Stomach (tissue), 9 donors: ENCODE data around the gene ABLIM3. TPM values are rescaled to one million over a fixed set of nuclear protein-coding genes. Genes with fewer than 3 reads are reported as not detected.

Experiments used
- DNase-seq, 2 donors: peaks; one replicate each; pipeline versions ENCODE4 v3.0.0 to v3.0.0-alpha.2; 2013 to 2019
- H3K27ac ChIP-seq, 5 donors: fragments of 200-600 bp in 4 of 5; sonication (generic) in 4 of 5; one replicate each; pipeline ENCODE4 v1.5.1; 2013 to 2019; ENCODE audit warnings: mild to moderate bottlenecking in 1 of 5, moderate library complexity in 1 of 5
- H3K27me3 ChIP-seq, 3 donors: fragments of 200-600 bp; sonication (generic); one replicate each; pipeline ENCODE4 v1.5.1; 2017 to 2019; ENCODE audit warnings: mixed run types in 1 of 3
- H3K36me3 ChIP-seq, 4 donors: fragments of 200-600 bp; sonication (generic); 1 replicate in 3 of 4; 2 replicates in 1 of 4; pipeline ENCODE4 v1.5.1; 2016 to 2019
- H3K4me1 ChIP-seq, 4 donors: fragments of 200-600 bp; sonication (generic); one replicate each; pipeline ENCODE4 v1.5.1; 2016 to 2019
- H3K4me3 ChIP-seq, 4 donors: fragments of 200-600 bp; sonication (generic) in 3 of 4; one replicate each; pipeline ENCODE4 v1.5.1; 2016 to 2019; ENCODE audit warnings: mild to moderate bottlenecking in 1 of 4
- H3K9me3 ChIP-seq, 4 donors: fragments of 200-600 bp; sonication (generic); one replicate each; pipeline ENCODE4 v1.5.1; 2016 to 2019
- EP300 ChIP-seq: sonication (generic); formaldehyde crosslinking; IDR thresholded peaks from one replicate; pipeline ENCODE4 v1.6.1; 2017; ENCODE audit warnings: antibody characterized with exemption
- POLR2A ChIP-seq, 4 donors: fragments of 450-650 bp; IDR thresholded peaks; one replicate each; pipeline ENCODE4 v1.6.1; 2016; ENCODE audit warnings: antibody characterized with exemption in 4 of 4, control low read depth in 2 of 4, mild to moderate bottlenecking in 1 of 4, moderate library complexity in 1 of 4
- POLR2AphosphoS5 ChIP-seq, 3 donors: sonication (generic); formaldehyde crosslinking; IDR thresholded peaks; one replicate each; pipeline ENCODE4 v1.6.1; 2016; ENCODE audit warnings: antibody characterized with exemption in 3 of 3
- WGBS, 5 donors: extraction: QIAGEN DNeasy Blood & Tissue Kit in 3 of 5; methylation state at CpG; one replicate each; pipeline versions ENCODE4 v1.1.5 to v1.1.7; 2013 to 2018; 5-methylcytosine and 5-hydroxymethylcytosine counted together
- intact Hi-C: fragments of 100-400 bp; cut with DNase I; formaldehyde crosslinking; loops from one replicate; pipeline ENCODE4 v1.15.1; 2023; ENCODE audit warnings: low total_unique reads
- polyA plus RNA-seq, 3 donors: library from polyadenylated mRNA; stranded (reverse); fragments of 200-250 nt; gene quantifications; one replicate each; pipeline ENCODE4 v1.2.3, GENCODE V29; 2013
- total RNA-seq, 5 donors: library from RNA; depleted of rRNA; stranded (reverse); fragments of >200 nt; gene quantifications; one replicate each; pipeline versions ENCODE4 v1.1.0 to v1.2.3, GENCODE V29; 2014 to 2016
- TF ChIP-seq, protein P1 (sequence below), 7 experiments: fragments of 450-650 bp in 4 of 7; fragments of 200-600 bp in 3 of 7; sonication (generic) in 3 of 7; IDR thresholded peaks; one replicate each; pipeline ENCODE4 v1.5.1; 2016 to 2019; ENCODE audit warnings: antibody characterized with exemption in 7 of 7, control low read depth in 2 of 7, mild to moderate bottlenecking in 1 of 7
- donor health status: healthy with polysubstance abuse.
- donor health status: Bipolar disorder and iron deficiency.
- donor health status: healthy.

Gene ABLIM3
- total and polyA plus RNA-seq, 8 donors, result 4.6 to 21.4 (median 10.3) TPM

DNA sequence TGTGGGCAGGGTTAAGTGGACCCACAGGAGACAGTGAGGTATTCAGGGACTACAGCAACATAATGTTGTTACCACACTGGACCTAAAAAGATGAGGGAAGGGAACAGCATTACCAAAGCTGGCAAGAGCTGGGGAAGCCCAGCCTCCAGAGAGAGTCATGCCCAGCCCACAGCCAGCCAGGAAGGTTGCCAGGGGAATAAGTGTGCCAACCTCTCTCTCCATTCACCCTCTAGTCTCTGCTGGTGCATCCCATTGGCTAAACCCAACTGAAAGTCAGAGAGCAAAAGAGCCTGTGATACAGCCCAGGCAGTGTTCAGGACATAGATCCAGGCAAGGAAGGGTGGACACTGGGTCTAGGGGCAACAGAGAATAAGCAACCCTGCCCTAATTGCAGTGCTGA, 94.5 kb downstream of the ABLIM3 start:
- no peaks in the 10 kb centered on the region for H3K9me3 ChIP-seq
- no peaks in the 10 kb centered on the region for H3K4me1 ChIP-seq
- H3K27ac ChIP-seq, result no peak overlapping the region
- intact Hi-C loops, result no loop called here
- H3K27me3 ChIP-seq, result peaks cover 0 to 7% (median 0%) of the 10 kb centered on the region in 3 donors
- DNase-seq, result no peak
- H3K36me3 ChIP-seq, result peaks cover 0 to 10% (median 3%) of the 10 kb centered on the region in 4 donors
- H3K4me3 ChIP-seq, result no peak overlapping the region
- TF ChIP-seq, protein P1, sequence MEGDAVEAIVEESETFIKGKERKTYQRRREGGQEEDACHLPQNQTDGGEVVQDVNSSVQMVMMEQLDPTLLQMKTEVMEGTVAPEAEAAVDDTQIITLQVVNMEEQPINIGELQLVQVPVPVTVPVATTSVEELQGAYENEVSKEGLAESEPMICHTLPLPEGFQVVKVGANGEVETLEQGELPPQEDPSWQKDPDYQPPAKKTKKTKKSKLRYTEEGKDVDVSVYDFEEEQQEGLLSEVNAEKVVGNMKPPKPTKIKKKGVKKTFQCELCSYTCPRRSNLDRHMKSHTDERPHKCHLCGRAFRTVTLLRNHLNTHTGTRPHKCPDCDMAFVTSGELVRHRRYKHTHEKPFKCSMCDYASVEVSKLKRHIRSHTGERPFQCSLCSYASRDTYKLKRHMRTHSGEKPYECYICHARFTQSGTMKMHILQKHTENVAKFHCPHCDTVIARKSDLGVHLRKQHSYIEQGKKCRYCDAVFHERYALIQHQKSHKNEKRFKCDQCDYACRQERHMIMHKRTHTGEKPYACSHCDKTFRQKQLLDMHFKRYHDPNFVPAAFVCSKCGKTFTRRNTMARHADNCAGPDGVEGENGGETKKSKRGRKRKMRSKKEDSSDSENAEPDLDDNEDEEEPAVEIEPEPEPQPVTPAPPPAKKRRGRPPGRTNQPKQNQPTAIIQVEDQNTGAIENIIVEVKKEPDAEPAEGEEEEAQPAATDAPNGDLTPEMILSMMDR (IDR thresholded peaks at IDR 0.05), result no peak
- TF ChIP-seq EP300, result no peak
- TF ChIP-seq POLR2A (IDR thresholded peaks at IDR 0.05), result no peak
- TF ChIP-seq POLR2AphosphoS5 (IDR thresholded peaks at IDR 0.05), result no peak

DNA sequence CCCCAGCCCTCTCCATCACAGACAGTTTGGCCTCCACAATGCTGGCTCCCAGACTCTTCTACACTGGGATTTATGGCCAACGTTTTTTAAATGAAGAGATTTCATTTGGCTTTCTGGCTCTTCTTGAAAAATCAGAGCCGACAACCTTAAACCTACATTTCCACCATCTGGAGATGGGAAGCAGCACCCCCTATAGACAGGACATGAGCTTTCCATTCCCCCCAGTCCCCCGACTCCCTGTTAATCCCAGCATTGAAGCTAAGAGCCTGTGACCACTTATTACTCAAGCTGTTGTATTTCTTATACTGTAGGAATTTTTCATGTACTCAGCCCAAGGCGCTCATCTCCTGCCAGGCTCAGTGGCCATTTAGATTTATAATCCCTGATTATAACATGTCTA, 96.4 kb downstream of the ABLIM3 start:
- intact Hi-C loops, result no loop called here
- no peak for DNase-seq
- Histone ChIP-seq H3K27me3 (peaks cover 0 to 7% (median 0%) of the 10 kb centered on the region in 3 donors), H3K27ac (no peak overlapping the region), H3K4me1 (no peaks in the 10 kb centered on the region), H3K9me3 (no peaks in the 10 kb centered on the region), H3K36me3 (peaks cover 0 to 10% (median 3%) of the 10 kb centered on the region in 4 donors), H3K4me3 (no peak overlapping the region)
- 45 to 62% (median 49%) methylated on average over 4 of the region's 4 CpGs for WGBS, 5 donors
- TF ChIP-seq, protein P1 (IDR thresholded peaks at IDR 0.05), result no peak
- TF ChIP-seq POLR2AphosphoS5 (IDR thresholded peaks at IDR 0.05), result no peak
- TF ChIP-seq POLR2A (IDR thresholded peaks at IDR 0.05), result no peak
- no peak for TF ChIP-seq EP300

DNA sequence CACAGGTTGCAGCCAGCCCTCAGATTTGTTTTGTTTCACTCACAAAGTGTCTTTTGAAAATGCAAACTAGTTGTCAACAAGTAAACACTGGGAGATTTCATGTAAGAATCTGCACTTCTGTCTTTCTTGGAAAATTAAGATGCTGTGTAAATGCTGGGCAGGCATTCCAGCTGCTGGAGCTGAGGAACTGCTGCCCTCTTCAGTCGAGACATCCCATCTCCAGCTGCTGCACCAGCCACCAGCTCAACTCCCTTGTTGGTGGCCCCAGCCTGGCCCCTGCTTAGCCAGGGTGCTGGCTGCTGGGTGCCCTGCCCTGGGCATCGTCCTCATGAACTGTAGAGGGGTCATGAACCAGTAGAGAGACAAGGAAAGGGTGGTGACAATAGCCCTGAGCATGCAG, 97.2 kb downstream of the ABLIM3 start:
- intact Hi-C loops, result no loop called here
- Histone ChIP-seq H3K27me3 (peaks cover 0 to 7% (median 0%) of the 10 kb centered on the region in 3 donors), H3K27ac (no peak overlapping the region), H3K4me1 (no peaks in the 10 kb centered on the region), H3K9me3 (no peaks in the 10 kb centered on the region), H3K4me3 (no peak overlapping the region), H3K36me3 (peaks cover 0 to 5% (median 2%) of the 10 kb centered on the region in 4 donors)
- TF ChIP-seq, protein P1 (IDR thresholded peaks at IDR 0.05), result no peak
- TF ChIP-seq POLR2A (IDR thresholded peaks at IDR 0.05) (no peak), EP300 (no peak), POLR2AphosphoS5 (IDR thresholded peaks at IDR 0.05) (no peak)
- peak in 1 of 2 donors; percentile 14 for DNase-seq
- 33 to 61% (median 58%) methylated on average over 2 of the region's 2 CpGs for WGBS, 5 donors

DNA sequence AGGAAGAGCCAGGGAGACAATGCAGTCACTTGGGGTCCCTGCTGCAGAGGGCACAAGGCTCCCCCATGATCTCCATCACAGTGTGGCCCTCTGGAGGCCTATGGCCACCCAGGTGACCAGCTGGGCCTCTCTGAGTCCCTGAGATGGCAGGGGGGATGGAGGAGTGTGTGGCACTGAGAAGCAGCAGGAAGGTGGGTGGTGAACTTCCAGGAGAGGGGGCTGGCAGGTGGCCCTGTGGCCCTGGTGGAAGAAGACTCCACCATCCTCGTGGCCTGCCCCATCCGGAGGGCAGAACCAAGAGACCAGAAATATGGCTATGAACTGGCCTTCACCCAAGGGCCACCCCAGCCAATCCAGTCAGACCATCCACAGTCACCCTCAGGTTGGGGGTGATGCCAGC, 98.6 kb downstream of the ABLIM3 start:
- no peak for DNase-seq
- H3K4me3 ChIP-seq, result no peak overlapping the region
- peaks cover 0 to 7% (median 0%) of the 10 kb centered on the region in 3 donors for H3K27me3 ChIP-seq
- intact Hi-C loops, result no loop called here
- WGBS, 5 donors, result 70 to 100% (median 86%) methylated on average over 2 of the region's 2 CpGs
- H3K9me3 ChIP-seq, result no peaks in the 10 kb centered on the region
- H3K4me1 ChIP-seq, result no peaks in the 10 kb centered on the region
- H3K27ac ChIP-seq, result no peak overlapping the region
- TF ChIP-seq, protein P1 (IDR thresholded peaks at IDR 0.05), result no peak
- TF ChIP-seq POLR2A (IDR thresholded peaks at IDR 0.05), result no peak
- TF ChIP-seq POLR2AphosphoS5 (IDR thresholded peaks at IDR 0.05), result no peak
- no peak for TF ChIP-seq EP300
- H3K36me3 ChIP-seq, result no peaks in the 10 kb centered on the region
